Astrocyte of the spinal cord (primary cell): ENCODE measurements around the gene PKM.
A peak's percentile ranks its signal among the peaks of the same experiment; 100 is the strongest.

Experiments
- DNase-seq: peaks from one replicate; pipeline ENCODE4 v3.0.0; 2011; ENCODE audit warnings: low read depth, low spot score
- H3K4me3 ChIP-seq: 2 replicates; pipeline ENCODE4 v1.5.1; 2011; ENCODE audit warnings: low read depth, mild to moderate bottlenecking, low read length, moderate library complexity
- in situ Hi-C: cut with HindIII; loops from 2 replicates; pipeline ENCODE4 v1.10.0; 2017; ENCODE audit warnings: low sequenced_read_pairs
- TF ChIP-seq, protein P1 (sequence below): IDR thresholded peaks from 2 replicates; pipeline ENCODE4 v1.5.1; 2012; ENCODE audit warnings: low read depth, mild to moderate bottlenecking, low read length, inconsistent platforms

The PKM gene

GRCh38 chr15:72169921-72170611, 60.9 kb downstream of the PKM start:
- TF ChIP-seq, protein P1, sequence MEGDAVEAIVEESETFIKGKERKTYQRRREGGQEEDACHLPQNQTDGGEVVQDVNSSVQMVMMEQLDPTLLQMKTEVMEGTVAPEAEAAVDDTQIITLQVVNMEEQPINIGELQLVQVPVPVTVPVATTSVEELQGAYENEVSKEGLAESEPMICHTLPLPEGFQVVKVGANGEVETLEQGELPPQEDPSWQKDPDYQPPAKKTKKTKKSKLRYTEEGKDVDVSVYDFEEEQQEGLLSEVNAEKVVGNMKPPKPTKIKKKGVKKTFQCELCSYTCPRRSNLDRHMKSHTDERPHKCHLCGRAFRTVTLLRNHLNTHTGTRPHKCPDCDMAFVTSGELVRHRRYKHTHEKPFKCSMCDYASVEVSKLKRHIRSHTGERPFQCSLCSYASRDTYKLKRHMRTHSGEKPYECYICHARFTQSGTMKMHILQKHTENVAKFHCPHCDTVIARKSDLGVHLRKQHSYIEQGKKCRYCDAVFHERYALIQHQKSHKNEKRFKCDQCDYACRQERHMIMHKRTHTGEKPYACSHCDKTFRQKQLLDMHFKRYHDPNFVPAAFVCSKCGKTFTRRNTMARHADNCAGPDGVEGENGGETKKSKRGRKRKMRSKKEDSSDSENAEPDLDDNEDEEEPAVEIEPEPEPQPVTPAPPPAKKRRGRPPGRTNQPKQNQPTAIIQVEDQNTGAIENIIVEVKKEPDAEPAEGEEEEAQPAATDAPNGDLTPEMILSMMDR, result no peak
- in situ Hi-C loops, result no loop called here
- no peak overlapping the region for H3K4me3 ChIP-seq
- DNase-seq, result no peak

- H3K4me3 ChIP-seq, result no peak overlapping the region
- DNase-seq, result no peak
- TF ChIP-seq, protein P1, result no peak
- in situ Hi-C loops, result no loop called here
These were observed 61.6 kb downstream of the PKM start for GRCh38 chr15:72169236-72169920.

DNA sequence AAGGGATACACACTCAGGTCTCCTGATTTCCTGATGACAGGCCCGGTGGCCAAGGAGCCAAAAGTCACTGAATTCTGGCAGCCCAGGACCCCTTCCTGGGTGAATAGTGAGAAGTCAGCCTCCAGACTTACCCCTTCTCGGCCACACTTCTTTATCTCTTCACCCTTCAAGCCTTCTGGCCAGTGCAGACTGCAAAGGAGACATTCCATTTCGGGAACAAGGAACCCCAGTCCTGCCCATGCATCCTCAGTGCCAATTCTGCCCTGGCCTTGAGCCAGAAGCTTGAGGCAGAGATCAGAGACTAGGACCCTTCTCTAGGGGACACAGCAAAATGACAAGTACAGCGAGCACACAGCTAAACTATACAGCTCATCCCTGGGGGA, 62.2 kb downstream of the PKM start:
- no peak overlapping the region for H3K4me3 ChIP-seq
- TF ChIP-seq, protein P1, result no peak
- no peak for DNase-seq
- in situ Hi-C loops, result no loop called here

GRCh38 chr15:72168131-72168807, 62.7 kb downstream of the PKM start:
- DNase-seq, result peak; percentile 66
- no peak overlapping the region for H3K4me3 ChIP-seq

DNA sequence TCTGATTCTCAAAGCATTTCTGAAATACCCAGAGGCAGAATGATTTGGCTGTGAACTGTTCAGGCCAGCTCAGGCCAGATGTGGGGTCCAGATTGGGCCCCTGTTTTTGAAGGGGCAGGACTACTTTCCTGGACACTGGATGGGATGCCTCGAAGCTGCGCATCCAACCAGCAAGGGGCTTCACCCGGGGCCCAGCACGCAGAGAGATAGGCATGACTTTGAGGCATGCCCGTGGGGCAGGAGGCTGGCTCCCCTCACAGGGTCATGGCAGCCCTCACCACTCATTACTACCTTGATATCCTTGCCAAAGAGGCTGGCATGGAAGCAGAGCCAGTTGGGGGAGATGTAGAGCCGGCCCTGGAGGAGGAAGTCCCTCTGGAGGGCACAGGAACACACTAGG, 63.5 kb downstream of the PKM start:
- DNase-seq, result no peak
- no peak overlapping the region for H3K4me3 ChIP-seq
- TF ChIP-seq, protein P1, result no peak
- in situ Hi-C loops, result no loop called here

More at GRCh38 chr15:72168131-72168807, 62.7 kb downstream of the PKM start:
- in situ Hi-C loops, result no loop called here
- TF ChIP-seq, protein P1, result no peak

GRCh38 chr15:72166716-72167417, 64.1 kb downstream of the PKM start:
- H3K4me3 ChIP-seq, result no peak overlapping the region
- TF ChIP-seq, protein P1, result no peak
- in situ Hi-C loops, result no loop called here
- DNase-seq, result no peak
